Activated CD4-positive, alpha-beta T cell treated with anti-CD3 and anti-CD28 coated beads, Interleukin-2, amount 50 U/mL, for 16 hours (primary cell): ENCODE data around the gene GABRP.
"Not testable (repeated sequence)": the region's sequence is repeated elsewhere in the genome, so short reads cannot be mapped to it uniquely, and the experiment has no call there.

ENCODE experiments used
- DNase-seq: peaks from one replicate; pipeline ENCODE4 v3.0.0-alpha.2; 2020

GABRP gene

GRCh38 chr5:170809551-170809950 lies 26.0 kb downstream of the GABRP start:
- DNase-seq = no peak

- DNase-seq = no peak
Measured at GRCh38 chr5:170811719-170812118, 28.2 kb downstream of the GABRP start.

- DNase-seq = no peak
Measured at GRCh38 chr5:170813231-170813630, 29.7 kb downstream of the GABRP start.

- no peak for DNase-seq
Measured at GRCh38 chr5:170817195-170817594, 33.7 kb downstream of the GABRP start.

GRCh38 chr5:170818232-170818631 lies 34.7 kb downstream of the GABRP start:
- DNase-seq = no peak

GRCh38 chr5:170819824-170820223 lies 36.3 kb downstream of the GABRP start:
- no peak for DNase-seq

- no peak for DNase-seq
Measured at GRCh38 chr5:170821257-170821800, 37.8 kb downstream of the GABRP start.

- no peak for DNase-seq
Measured at GRCh38 chr5:170826117-170826516, 42.6 kb downstream of the GABRP start.

- no peak for DNase-seq
Measured at GRCh38 chr5:170832241-170832640, 48.7 kb downstream of the GABRP start.

- DNase-seq = not testable (repeated sequence)
Measured at GRCh38 chr5:170833981-170834380, 50.5 kb downstream of the GABRP start.

- DNase-seq = no peak
Measured at GRCh38 chr5:170836226-170836625, 52.7 kb downstream of the GABRP start.

GRCh38 chr5:170843870-170844269 lies 60.3 kb downstream of the GABRP start:
- DNase-seq = no peak

GRCh38 chr5:170844651-170845050 lies 61.1 kb downstream of the GABRP start:
- no peak for DNase-seq

- DNase-seq = no peak
Measured at GRCh38 chr5:170846416-170846815, 62.9 kb downstream of the GABRP start.

GRCh38 chr5:170846846-170847245 lies 63.3 kb downstream of the GABRP start:
- DNase-seq = no peak

GRCh38 chr5:170848033-170848432 lies 64.5 kb downstream of the GABRP start:
- no peak for DNase-seq

GRCh38 chr5:170849374-170849773 lies 65.8 kb downstream of the GABRP start:
- DNase-seq = no peak

- DNase-seq = no peak
Measured at GRCh38 chr5:170854566-170854965, 71.0 kb downstream of the GABRP start.

GRCh38 chr5:170857066-170857465 lies 73.5 kb downstream of the GABRP start:
- no peak for DNase-seq

- no peak for DNase-seq
Measured at GRCh38 chr5:170860415-170860814, 76.9 kb downstream of the GABRP start.

GRCh38 chr5:170860818-170861666 lies 77.5 kb downstream of the GABRP start:
- DNase-seq = no peak

- no peak for DNase-seq
Measured at GRCh38 chr5:170861667-170861916, 78.1 kb downstream of the GABRP start.

- DNase-seq = no peak
Measured at GRCh38 chr5:170861917-170862766, 78.6 kb downstream of the GABRP start, which contains the start of gene RANBP17. Gene RANBP17, plus strand, starts transcription at chr5:170862018.

GRCh38 chr5:170863646-170864045 lies 80.1 kb downstream of the GABRP start:
- DNase-seq = no peak
